ENCODE results near the gene PRPF38A.

- TF ChIP-seq TCF7L2 (IDR thresholded peaks at IDR 0.05; ENCODE audit: low read depth, low read length) (no peak), REST (IDR thresholded peaks at IDR 0.05; ENCODE audit: insufficient read depth in 1 of 2, low read depth in 2 of 2, low read length in 1 of 2) (no peak), CTCF (IDR thresholded peaks at IDR 0.05) (no peak), POLR2AphosphoS5 (IDR thresholded peaks at IDR 0.05; ENCODE audit: low read depth, low read length) (no peak), SIN3A (IDR thresholded peaks at IDR 0.05; ENCODE audit: borderline replicate concordance, insufficient read depth, low read depth, low read length) (no peak)
These were observed 19.0 kb upstream of the PRPF38A start for GRCh38 chr1:52385376-52385775.
